Measurements from ENCODE around the gene CARD11.

Gene CARD11

GRCh38 chr7:2979201-2979631 is 64.5 kb downstream of the CARD11 start:
- H3K27ac ChIP-seq (replicated peaks), result no peak overlapping the region
- TF ChIP-seq SPI1 (IDR thresholded peaks at IDR 0.05; ENCODE audit: borderline replicate concordance, low read depth) (no peak), POLR2AphosphoS5 (IDR thresholded peaks at IDR 0.05; ENCODE audit: low read depth) (no peak), REST (IDR thresholded peaks at IDR 0.05; ENCODE audit: insufficient replicate concordance, low read depth) (no peak), GABPA (IDR thresholded peaks at IDR 0.05; ENCODE audit: low read depth) (no peak)
- TF ChIP-seq, protein P1, sequence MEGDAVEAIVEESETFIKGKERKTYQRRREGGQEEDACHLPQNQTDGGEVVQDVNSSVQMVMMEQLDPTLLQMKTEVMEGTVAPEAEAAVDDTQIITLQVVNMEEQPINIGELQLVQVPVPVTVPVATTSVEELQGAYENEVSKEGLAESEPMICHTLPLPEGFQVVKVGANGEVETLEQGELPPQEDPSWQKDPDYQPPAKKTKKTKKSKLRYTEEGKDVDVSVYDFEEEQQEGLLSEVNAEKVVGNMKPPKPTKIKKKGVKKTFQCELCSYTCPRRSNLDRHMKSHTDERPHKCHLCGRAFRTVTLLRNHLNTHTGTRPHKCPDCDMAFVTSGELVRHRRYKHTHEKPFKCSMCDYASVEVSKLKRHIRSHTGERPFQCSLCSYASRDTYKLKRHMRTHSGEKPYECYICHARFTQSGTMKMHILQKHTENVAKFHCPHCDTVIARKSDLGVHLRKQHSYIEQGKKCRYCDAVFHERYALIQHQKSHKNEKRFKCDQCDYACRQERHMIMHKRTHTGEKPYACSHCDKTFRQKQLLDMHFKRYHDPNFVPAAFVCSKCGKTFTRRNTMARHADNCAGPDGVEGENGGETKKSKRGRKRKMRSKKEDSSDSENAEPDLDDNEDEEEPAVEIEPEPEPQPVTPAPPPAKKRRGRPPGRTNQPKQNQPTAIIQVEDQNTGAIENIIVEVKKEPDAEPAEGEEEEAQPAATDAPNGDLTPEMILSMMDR (IDR thresholded peaks at IDR 0.05; ENCODE audit: insufficient read depth, low read length), result no peak
- peaks cover 7% of the 10 kb centered on the region for H3K27me3 ChIP-seq (ENCODE audit: insufficient read depth, poor library complexity, severe bottlenecking)
- no peak for DNase-seq (ENCODE audit: low read depth in 1 of 2, low spot score in 1 of 2)
- H3K4me3 ChIP-seq (replicated peaks; ENCODE audit: insufficient read depth, low read length), result no peak overlapping the region

GRCh38 chr7:2978408-2978807 is 65.3 kb downstream of the CARD11 start:
- H3K4me3 ChIP-seq (replicated peaks; ENCODE audit: insufficient read depth, low read length), result no peak overlapping the region
- DNase-seq (ENCODE audit: low read depth in 1 of 2, low spot score in 1 of 2), result peak; percentile 11 to 61
- H3K27ac ChIP-seq (replicated peaks), result no peak overlapping the region

DNA sequence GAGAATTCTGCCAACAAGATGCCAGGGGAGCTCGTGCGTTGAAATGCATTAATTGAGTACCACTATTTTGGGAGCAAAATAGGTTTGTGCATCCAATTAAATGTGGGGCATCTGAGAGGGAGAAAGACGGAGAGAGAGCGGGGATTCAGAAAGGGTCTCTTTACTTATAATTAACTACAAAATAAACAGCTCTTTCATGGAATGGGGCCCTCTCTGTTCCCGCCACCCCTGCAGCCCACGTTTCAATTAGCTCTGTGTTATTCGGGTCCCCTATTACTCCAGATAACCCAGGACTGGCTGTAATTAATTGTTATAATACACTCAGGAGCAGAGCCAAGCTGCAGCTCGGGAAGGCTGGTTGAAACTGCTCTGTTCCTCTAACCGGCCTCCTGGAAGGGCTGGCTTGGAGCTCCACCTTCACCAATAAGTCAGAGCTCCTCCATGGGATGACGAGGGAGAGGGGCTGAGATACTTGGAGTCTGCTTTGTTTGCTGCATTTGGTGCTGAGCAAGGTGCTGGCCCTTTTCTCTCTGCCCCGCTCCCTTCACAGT is 67.8 kb downstream of the CARD11 start:
- Histone ChIP-seq H3K4me3 (replicated peaks; ENCODE audit: insufficient read depth, low read length) (no peak overlapping the region), H3K27me3 (ENCODE audit: insufficient read depth, poor library complexity, severe bottlenecking) (peaks cover 7% of the 10 kb centered on the region), H3K27ac (replicated peaks) (no peak overlapping the region)
- no peak for TF ChIP-seq REST (IDR thresholded peaks at IDR 0.05; ENCODE audit: insufficient replicate concordance, low read depth)
- TF ChIP-seq GABPA (IDR thresholded peaks at IDR 0.05; ENCODE audit: low read depth), result no peak
- TF ChIP-seq POLR2AphosphoS5 (IDR thresholded peaks at IDR 0.05; ENCODE audit: low read depth), result no peak
- DNase-seq (ENCODE audit: low read depth in 1 of 2, low spot score in 1 of 2), result no peak

More at GRCh38 chr7:2978408-2978807, 65.3 kb downstream of the CARD11 start:
- TF ChIP-seq, protein P1 (IDR thresholded peaks at IDR 0.05; ENCODE audit: insufficient read depth, low read length), result no peak
- no peak for TF ChIP-seq POLR2AphosphoS5 (IDR thresholded peaks at IDR 0.05; ENCODE audit: low read depth)
- TF ChIP-seq REST (IDR thresholded peaks at IDR 0.05; ENCODE audit: insufficient replicate concordance, low read depth), result no peak
- TF ChIP-seq SPI1 (IDR thresholded peaks at IDR 0.05; ENCODE audit: borderline replicate concordance, low read depth), result no peak
- no peak for TF ChIP-seq GABPA (IDR thresholded peaks at IDR 0.05; ENCODE audit: low read depth)
- H3K27me3 ChIP-seq (ENCODE audit: insufficient read depth, poor library complexity, severe bottlenecking), result peaks cover 7% of the 10 kb centered on the region

All from HL-60 (cell line).